HEK293T (cell line): ENCODE results near the gene MOCS1.

ENCODE experiments used
- CTCF ChIA-PET: fragments of 350-600 bp; formaldehyde crosslinking; extraction: SDS; loops from one replicate; lab custom pipeline; 2021; ENCODE audit warnings: antibody characterized with exemption, inconsistent platforms; lab: Yijun Ruan, JAX
- POLR2A ChIA-PET: fragments of 350-600 bp; formaldehyde crosslinking; extraction: SDS; loops from one replicate; lab custom pipeline; 2020; ENCODE audit warnings: antibody characterized with exemption, inconsistent platforms; lab: Yijun Ruan, JAX
- DNase-seq: peaks from one replicate; pipeline ENCODE4 v3.0.0; 2012; ENCODE audit warnings: mixed read lengths; ENCODE audit errors: extremely low spot score
- ARNT ChIP-seq: fragments of 450-650 bp; IDR thresholded peaks from 2 replicates; pipeline ENCODE4 v1.6.1; 2017; ENCODE audit warnings: mild to moderate bottlenecking
- BHLHE40 ChIP-seq: fragments of 450-650 bp; IDR thresholded peaks from 2 replicates; pipeline ENCODE4 v1.6.1; 2016; ENCODE audit warnings: mild to moderate bottlenecking, moderate library complexity, borderline replicate concordance
- CTBP1 ChIP-seq: fragments of 450-650 bp; IDR thresholded peaks from 2 replicates; pipeline ENCODE4 v1.6.1; 2016; ENCODE audit warnings: borderline replicate concordance
- ELF4 ChIP-seq: fragments of 450-650 bp; IDR thresholded peaks from 2 replicates; pipeline ENCODE4 v1.6.1; 2017; ENCODE audit warnings: antibody characterized with exemption
- FOXA1 ChIP-seq: fragments of 450-650 bp; IDR thresholded peaks from 2 replicates; pipeline ENCODE4 v1.6.1; 2016; ENCODE audit warnings: mild to moderate bottlenecking
- FOXK2 ChIP-seq: fragments of 450-650 bp; IDR thresholded peaks from 2 replicates; pipeline ENCODE4 v1.6.1; 2016; ENCODE audit warnings: mild to moderate bottlenecking
- FOXM1 ChIP-seq: fragments of 450-650 bp; IDR thresholded peaks from 2 replicates; pipeline ENCODE4 v1.6.1; 2017; ENCODE audit warnings: mild to moderate bottlenecking, borderline replicate concordance
- HDGF ChIP-seq: fragments of 450-650 bp; IDR thresholded peaks from 2 replicates; pipeline ENCODE4 v1.6.1; 2017; ENCODE audit warnings: antibody characterized with exemption, borderline replicate concordance
- L3MBTL2 ChIP-seq: fragments of 450-650 bp; conservative IDR thresholded peaks from 2 replicates; pipeline ENCODE4 v1.6.1; 2016; ENCODE audit warnings: mild to moderate bottlenecking
- LEF1 ChIP-seq: fragments of 450-650 bp; IDR thresholded peaks from 2 replicates; pipeline ENCODE4 v1.6.1; 2017; ENCODE audit warnings: mild to moderate bottlenecking, borderline replicate concordance
- NFRKB ChIP-seq: fragments of 450-650 bp; IDR thresholded peaks from 2 replicates; pipeline ENCODE4 v1.6.1; 2016; ENCODE audit warnings: mild to moderate bottlenecking, moderate library complexity
- PKNOX1 ChIP-seq: fragments of 450-650 bp; IDR thresholded peaks from 2 replicates; pipeline ENCODE4 v1.6.1; 2016
- SP1 ChIP-seq: fragments of 450-650 bp; IDR thresholded peaks from 2 replicates; pipeline ENCODE4 v1.6.1; 2017
- SUZ12 ChIP-seq: fragments of 450-650 bp; IDR thresholded peaks from 2 replicates; pipeline ENCODE4 v1.6.1; 2016; ENCODE audit warnings: mild to moderate bottlenecking
- TARDBP ChIP-seq: fragments of 450-650 bp; IDR thresholded peaks from 2 replicates; pipeline ENCODE4 v1.6.1; 2016
- ZNF384 ChIP-seq: fragments of 450-650 bp; IDR thresholded peaks from 2 replicates; pipeline ENCODE4 v1.6.1; 2016

MOCS1 gene

DNA sequence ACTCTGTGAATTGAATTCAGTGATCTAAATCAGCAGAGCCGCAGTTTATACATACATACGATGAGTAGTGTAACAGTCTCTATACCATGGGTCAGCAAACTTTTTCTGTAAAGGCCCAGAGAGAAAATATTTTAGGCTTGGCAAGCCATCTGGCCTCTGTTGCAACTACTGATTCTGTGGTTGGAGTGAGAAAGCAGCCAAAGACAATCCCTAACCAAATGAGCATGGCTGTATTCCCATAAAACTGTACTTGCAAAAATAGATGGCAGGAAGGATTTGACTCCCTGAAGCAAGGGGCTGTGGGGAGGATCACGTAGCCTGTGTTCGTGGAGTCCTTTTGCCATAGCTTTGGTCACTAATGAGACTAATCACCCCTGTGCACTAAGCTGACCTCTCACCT, 17.9 kb upstream of the MOCS1 start:
- POLR2A ChIA-PET = no interaction called here
- CTCF ChIA-PET = no interaction called here

GRCh38 chr6:39951716-39952115, 17.5 kb upstream of the MOCS1 start:
- POLR2A ChIA-PET = no interaction called here
- TF ChIP-seq HDGF = no peak
- no peak for TF ChIP-seq ZNF384
- TF ChIP-seq ARNT = no peak
- TF ChIP-seq FOXM1 = no peak
- no peak for TF ChIP-seq ELF4
- TF ChIP-seq BHLHE40 = no peak
- no peak for TF ChIP-seq FOXA1
- TF ChIP-seq SUZ12 = no peak
- TF ChIP-seq SP1 = no peak
- no peak for TF ChIP-seq FOXK2
- no peak for TF ChIP-seq LEF1
- DNase-seq = no peak
- CTCF ChIA-PET = no interaction called here

More for the DNA sequence above, 17.9 kb upstream of the MOCS1 start:
- DNase-seq = no peak
- TF ChIP-seq NFRKB (no peak), SUZ12 (no peak), TARDBP (no peak), BHLHE40 (no peak), FOXK2 (no peak), CTBP1 (no peak), ZNF384 (no peak), ELF4 (no peak), HDGF (no peak)

GRCh38 chr6:39951191-39951590, 16.9 kb upstream of the MOCS1 start:
- TF ChIP-seq BHLHE40 = no peak
- no peak for TF ChIP-seq ZNF384
- TF ChIP-seq SUZ12 = no peak
- no peak for TF ChIP-seq CTBP1
- no peak for TF ChIP-seq LEF1
- TF ChIP-seq SP1 = no peak
- TF ChIP-seq HDGF = no peak
- ChIA-PET POLR2A (no interaction called here), CTCF (no interaction called here)
- no peak for DNase-seq

- CTCF ChIA-PET = no interaction called here
- POLR2A ChIA-PET = no interaction called here
- TF ChIP-seq FOXA1 (no peak), FOXM1 (no peak), FOXK2 (no peak), L3MBTL2 (no peak), ELF4 (no peak)
- no peak for DNase-seq
Observed at GRCh38 chr6:39950125-39950720, 16.0 kb upstream of the MOCS1 start.

- ChIA-PET CTCF (no interaction called here), POLR2A (no interaction called here)
- no peak for TF ChIP-seq L3MBTL2
- TF ChIP-seq FOXM1 = no peak
- TF ChIP-seq SP1 = no peak
- no peak for DNase-seq
Observed at GRCh38 chr6:39948199-39948791, 14.0 kb upstream of the MOCS1 start.

DNA sequence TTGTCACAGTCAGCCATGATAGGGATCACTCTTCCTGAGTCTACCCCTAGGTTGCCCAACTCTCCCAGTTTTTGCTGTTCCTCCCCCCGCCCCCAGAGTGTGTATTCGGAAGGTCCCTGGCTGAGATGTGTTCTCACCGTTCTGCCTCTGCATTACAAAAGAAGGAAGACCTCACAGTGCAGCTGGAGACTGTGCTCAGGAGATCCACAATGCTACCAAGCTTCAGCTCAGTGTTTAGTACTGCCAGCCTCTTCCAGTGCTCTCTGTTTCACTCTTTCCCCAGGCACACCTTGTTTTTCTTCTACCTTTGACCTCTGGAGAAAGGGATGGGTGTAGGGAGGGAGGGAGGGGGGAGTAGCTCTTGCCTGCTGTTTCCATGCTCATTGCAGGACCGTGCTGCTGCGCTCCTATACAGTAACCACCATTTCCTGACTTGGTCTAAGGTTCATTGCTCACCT, 13.4 kb upstream of the MOCS1 start:
- CTCF ChIA-PET = no interaction called here
- no peak for DNase-seq
- TF ChIP-seq CTBP1 (no peak), LEF1 (no peak), ARNT (no peak), TARDBP (no peak)
- POLR2A ChIA-PET = no interaction called here

DNA sequence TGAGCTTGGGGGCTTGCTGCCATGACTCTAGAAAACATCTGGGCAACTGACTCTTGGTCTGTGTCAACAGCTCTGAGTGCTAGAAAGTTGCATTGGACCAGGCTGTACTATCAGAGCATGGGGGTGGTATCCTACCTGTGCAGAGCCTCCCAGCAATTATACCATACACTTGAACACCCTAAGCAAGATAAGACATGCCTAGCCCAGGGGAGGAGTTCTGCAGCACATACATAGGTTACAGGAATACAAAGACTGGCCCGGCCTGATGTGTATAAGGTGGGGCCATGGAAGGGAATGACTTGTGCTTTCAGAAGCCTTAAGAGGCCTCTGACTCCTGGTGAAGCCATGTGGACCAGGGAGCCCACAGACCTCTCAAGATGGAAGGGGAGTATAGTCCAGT, 11.4 kb upstream of the MOCS1 start:
- POLR2A ChIA-PET = no interaction called here
- no peak for TF ChIP-seq ARNT
- no peak for TF ChIP-seq NFRKB
- no peak for TF ChIP-seq L3MBTL2
- TF ChIP-seq TARDBP = no peak
- TF ChIP-seq ELF4 = no peak
- TF ChIP-seq PKNOX1 = no peak
- no peak for TF ChIP-seq FOXK2
- no peak for TF ChIP-seq BHLHE40
- TF ChIP-seq LEF1 = no peak
- TF ChIP-seq FOXM1 = no peak
- no peak for TF ChIP-seq FOXA1
- TF ChIP-seq HDGF = no peak
- TF ChIP-seq CTBP1 = no peak
- no peak for TF ChIP-seq SUZ12
- TF ChIP-seq ZNF384 = no peak
- no peak for TF ChIP-seq SP1
- CTCF ChIA-PET = no interaction called here
- DNase-seq = no peak

DNA sequence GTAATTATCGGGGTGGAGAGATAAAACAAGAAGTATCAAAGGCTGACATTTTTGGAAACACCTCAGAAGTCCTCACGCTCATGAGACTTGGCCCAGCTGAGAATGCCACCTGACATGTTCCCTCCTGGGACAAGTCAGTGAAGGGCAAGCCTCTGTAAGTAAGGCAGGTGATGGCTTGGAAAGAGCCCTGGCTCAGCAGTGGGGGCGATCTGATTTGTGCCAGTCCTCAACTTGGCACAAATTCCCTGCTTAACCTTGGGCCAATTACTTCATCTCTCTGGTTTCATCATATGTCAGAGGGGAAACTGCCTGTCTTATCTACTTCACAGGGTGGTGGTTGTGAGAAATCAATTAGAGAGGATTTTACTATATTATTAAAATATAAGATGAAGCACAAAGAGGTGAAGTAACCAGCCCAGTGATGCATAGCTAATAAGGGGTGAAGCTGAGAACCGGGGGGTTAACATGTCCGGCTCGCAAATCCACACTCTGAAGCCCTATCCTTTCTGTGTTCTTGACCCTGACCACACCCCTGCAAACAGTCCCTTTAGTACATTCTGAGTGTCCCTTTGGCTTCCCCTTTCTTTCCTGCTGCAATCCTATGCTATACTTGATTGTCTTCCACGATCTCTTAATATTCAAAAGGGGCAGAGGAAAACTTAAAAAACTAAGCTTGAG, 8.8 kb upstream of the MOCS1 start:
- no peak for TF ChIP-seq FOXK2
- TF ChIP-seq NFRKB = no peak
- no peak for TF ChIP-seq FOXA1
- TF ChIP-seq ARNT = no peak
- TF ChIP-seq TARDBP = no peak
- no peak for TF ChIP-seq SUZ12
- CTCF ChIA-PET = no interaction called here
- POLR2A ChIA-PET = no interaction called here
- no peak for DNase-seq
